ENCODE results near the gene FGB.

- TF ChIP-seq POLR2A (IDR thresholded peaks at IDR 0.05; ENCODE audit: low read depth, low read length) = no peak
- TF ChIP-seq POLR2AphosphoS5 (IDR thresholded peaks at IDR 0.05; ENCODE audit: low read depth, low read length) = no peak
- TF ChIP-seq TAF1 (IDR thresholded peaks at IDR 0.05; ENCODE audit: low read depth, low read length) = no peak
Observed at GRCh38 chr4:154603033-154603943, 40.5 kb downstream of the FGB start.
